GM19452 (cell line): Measurements from ENCODE around the gene RNF213.

ENCODE experiments used
- ATAC-seq: cut with Tn5 transposase; IDR thresholded peaks from one replicate; pipeline ENCODE4 v1.9.1; 2021; ENCODE audit not compliant: unreplicated experiment

The RNF213 gene

DNA sequence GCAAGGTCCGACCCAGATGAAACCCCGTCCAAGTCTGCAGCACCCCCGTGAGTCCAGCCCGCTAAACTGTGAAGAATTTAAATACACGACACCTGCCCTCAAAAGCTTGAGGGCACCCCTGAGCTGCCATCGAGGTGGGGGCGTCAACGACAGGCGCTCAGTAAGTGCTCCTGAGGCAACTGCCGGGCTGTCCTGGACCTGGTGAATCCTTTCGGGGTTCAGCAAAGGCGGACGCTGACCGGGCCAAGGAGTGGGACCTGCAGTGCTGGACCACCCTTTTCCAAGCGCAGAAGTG is 153.8 kb downstream of the RNF213 start:
- ATAC-seq, result no peak

DNA sequence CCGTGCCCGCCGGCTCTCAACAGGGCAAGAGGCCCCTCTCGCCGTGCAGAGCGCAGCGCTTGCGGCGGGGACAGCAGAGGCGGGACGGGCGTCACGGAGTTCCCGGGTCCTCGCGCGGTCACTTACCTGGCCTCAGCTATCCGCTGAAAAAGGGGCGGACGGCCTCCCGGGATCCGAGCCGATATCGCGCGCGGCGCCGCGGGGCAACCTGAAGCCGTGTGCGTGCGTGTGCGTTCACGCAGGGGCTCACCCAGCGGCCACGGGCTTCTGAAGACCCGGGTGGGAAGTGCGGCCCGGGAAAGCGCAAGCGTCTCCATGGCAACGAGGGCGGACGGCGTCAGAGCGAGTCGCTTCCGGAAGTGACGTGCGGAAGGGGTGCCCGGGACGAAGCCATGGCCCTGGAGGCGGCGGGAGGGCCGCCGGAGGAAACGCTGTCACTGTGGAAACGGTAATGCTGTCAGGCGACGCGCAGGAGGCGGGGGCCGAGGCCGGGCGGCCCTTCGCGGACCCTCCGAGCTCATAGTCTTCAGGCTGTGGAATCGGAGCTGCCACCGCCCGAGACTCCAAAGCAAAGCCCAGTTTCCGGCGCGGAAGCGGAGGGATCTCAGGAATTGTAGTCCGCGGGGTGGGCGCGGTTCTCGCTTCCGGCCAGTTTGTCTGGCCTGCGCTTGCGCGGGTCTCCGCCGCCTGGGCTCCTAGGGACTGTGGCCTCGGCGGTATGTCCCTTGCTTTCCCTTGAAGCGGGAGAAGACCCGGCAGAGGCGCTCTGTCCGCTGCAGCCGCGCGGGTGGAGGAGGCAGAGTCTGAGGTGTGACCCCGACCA is 154.4 kb downstream of the RNF213 start, which contains the start of gene ENDOV:
Gene ENDOV (plus strand): TSS at position 365 of the 823 bp plus-strand sequence. CDS start 28 bp downstream, at position 393.
- peak; percentile 91 for ATAC-seq

DNA sequence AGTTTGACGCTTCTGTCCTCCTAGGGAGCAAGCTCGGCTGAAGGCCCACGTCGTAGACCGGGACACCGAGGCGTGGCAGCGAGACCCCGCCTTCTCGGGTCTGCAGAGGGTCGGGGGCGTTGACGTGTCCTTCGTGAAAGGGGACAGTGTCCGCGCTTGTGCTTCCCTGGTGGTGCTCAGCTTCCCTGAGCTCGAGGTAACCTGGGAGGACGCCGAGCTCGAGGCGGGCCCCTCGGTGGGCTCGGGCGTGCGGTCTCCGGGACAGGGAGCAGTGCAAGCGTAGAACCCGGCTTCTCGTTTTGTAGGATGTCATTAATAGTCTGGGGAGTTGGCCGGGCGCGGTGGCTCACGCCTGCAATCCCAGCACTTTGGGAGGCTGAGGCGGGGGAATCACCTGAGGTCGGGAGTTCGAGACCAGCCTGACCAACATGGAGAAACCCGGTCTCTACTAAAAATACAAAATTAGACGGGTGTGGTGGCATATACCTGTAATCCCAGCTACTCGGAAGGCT is 155.0 kb downstream of the RNF213 start:
- ATAC-seq, result peak; percentile 22

DNA sequence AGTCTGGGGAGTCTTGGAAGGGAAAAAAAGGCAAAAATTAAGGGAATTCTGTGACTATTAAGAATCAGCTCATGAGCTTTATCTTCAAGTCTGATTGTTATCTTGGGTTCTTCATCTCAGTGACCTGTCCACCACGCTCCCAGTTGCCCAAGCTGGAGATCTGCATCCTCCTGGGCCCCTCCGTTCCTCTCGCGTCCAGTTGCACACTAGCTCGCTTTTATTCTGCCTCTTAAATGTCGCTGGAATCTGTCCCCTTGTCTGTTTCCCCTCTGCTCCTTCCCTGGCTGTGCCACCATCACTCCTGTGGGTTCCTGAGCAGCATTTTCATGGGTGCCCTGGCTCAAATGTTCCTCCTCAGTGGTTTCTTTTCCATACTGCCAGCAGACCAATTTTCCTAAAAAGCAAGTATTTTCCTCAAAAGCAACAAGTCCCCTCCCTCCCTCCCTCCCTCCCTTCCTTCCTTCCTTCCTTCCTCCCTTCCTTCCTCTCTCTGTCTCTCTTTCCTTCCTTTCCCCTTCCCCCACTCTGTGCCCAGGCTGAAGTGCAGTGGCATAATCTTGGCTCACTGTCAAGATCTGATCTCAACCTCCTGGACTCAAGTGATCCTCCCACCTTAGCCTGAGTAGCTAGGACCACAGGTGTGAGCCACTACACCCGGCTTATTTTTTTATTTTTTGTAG is 155.7 kb downstream of the RNF213 start:
- ATAC-seq, result no peak

DNA sequence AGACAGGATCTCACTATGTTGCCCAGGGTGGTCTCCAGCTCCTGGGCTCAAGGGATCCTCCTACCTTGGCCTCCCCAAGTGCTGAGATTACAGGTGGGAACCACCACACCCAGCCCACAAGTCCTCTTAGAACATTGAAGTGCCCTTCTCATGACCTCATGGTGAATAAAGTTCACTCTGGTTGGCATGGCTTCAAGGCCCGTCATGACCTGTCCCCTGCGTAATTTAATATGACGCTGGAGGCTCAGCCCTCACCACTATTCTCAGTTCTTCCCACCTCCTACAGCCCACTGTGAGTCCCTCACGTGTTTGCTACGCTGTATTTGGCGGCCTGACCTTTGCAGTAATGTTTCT is 156.3 kb downstream of the RNF213 start:
- ATAC-seq, result no peak

DNA sequence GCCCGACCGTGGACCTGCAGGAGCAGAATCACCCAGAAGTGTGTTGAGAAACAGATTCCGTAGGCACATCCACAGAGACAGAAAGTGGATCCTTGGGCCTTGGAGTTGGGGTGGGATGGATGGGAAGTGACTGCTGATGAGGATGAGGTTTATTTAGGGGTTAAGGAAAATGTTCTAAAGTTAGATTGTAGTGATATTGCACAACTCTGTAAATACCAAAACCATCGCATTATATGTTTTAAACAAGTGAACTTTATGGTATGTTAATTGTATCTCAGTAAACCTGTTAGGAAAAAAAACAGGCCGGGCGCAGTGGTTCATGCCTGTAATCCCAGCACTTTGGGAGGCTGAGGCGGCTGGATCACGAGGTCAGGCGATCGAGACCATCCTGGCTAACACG is 157.9 kb downstream of the RNF213 start:
- ATAC-seq, result no peak

DNA sequence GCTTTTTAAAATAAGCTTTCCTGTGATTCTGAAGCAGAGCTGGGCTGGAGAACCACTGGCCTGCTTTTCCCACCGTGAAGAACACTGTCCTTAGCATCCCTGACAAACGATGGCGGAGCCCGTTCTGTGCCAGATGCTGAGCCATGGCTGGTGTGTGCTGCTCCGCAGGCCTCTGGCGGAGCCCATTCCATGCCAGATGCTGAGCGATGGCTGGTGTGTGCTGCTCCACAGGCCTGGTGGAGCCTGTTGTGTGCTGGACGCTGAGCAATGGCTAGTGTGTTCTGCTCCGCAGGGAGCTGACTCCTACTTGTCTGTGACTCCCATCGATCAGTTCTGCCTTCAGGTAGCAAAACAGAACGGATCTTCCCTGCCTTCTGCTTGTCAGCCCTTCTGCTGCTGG is 158.6 kb downstream of the RNF213 start:
- no peak for ATAC-seq

DNA sequence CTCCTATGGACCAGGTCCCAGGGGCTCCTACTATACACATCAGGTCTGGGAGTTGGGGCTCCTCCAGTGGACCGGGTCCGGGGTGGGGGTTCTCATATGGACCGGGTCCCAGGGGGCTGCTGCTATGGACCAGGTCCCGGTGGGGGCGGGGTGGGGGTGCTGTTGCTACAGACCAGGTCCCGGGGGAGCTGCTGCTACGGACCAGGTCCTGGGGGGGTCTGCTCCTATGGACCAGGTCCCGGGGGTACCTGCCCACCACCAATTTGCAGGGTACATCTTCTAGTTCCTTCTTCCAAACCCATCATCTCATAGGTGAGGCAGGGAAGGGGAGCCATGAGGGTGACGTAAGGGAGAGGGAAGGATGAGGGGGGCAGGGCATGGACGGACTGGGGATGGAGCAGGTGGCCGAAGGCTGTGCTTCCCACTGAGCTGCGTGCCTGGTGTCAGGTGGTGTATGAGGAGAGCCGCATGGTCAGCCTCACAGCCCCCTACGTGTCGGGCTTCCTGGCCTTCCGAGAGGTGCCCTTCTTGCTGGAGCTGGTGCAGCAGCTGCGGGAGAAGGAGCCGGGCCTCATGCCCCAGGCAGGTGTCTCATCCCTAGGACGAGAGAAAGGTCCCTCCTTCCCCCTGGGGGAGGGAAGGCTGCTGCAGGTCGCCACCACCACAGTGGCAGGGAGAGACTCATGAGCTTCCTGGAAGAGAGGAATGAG is 160.9 kb downstream of the RNF213 start:
- no peak for ATAC-seq

DNA sequence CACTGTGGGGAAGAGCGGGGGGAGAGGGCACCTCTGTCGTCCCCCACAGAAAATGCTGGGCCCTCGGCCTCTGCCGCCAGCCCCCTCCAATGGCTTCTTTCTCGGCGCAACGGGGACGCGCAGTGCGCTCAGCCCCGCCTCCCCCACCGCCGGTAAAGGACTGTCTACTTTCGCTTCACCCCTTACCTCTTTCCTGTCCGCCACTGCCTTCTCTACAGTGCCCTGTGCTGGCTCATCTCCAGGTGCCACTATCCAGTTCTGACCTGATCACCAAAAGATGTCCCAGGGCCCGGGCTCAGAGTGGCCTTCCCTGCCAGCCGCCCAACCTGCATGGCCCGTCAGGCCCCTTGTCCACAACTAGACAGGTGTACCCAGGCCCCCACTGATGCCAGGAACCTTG is 161.6 kb downstream of the RNF213 start:
- ATAC-seq, result no peak

DNA sequence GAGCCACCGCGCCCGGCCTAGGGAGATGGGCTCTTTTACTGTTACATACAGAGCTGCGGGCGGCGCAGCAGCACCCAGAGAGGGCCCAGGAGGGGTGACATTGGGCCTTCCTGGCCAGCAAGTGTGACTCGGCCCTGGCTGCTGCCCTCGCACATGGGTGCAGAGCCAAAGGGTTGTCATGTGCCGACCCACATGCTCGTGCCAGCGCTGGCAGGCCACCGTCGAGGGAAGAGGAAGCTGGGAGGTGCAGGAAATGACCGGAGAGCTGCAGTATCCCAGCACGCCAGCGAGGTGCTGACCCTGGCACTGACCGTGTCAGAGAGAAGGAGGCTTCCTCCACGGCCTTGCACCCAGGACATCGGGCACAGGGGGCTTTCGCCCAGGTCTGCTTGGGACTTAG is 162.3 kb downstream of the RNF213 start:
- ATAC-seq, result no peak

DNA sequence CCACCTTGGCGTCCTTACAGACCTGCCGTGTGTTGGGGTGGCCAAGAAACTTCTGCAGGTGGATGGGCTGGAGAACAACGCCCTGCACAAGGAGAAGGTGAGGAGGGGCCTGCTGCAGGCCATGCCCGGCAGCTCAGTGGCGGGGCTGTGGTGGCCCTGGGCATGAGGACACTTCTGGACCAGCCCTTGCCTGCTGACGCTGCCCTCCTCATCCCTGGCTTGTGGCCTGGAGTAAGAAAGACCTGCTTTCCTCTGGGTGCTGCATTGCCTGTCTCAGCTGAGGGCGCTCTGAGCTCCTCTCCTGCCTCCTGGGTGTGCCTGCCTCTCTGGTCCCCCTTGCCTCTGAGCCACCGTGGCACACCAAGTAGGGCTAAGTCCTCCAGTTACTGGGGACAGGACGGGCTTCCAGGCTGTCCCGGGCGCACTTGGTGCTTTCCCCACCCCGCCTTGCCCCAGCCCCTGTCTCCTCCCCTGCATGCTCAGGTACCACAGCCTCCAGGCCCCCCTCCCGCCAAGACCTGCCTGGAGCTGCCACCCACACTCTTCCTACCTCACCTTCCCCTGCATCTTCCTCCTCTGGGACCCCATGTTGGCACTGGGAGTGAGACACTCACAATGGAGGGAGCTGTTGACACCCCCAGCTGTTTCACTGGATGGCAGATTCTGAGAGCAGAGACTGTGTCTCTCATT is 163.0 kb downstream of the RNF213 start:
- ATAC-seq, result no peak

DNA sequence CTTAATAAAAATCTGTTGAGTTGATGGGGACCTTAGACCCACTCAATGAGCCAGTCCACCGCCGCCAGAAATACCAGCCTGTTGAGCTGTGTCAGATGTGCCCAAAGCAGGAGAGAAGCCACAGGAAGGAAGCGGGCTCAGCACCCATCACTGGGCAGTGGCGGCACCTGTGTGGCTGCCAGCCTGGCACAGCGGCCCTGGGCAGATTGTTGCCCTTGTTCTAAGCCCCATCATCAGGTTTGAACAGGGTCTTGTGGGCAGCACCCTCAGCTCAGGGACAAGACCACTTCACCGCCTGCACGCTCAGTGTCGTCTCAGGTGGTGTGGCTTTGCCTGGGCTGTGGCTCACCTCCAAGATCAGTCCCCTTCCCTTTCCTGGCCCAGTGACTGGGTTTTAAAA is 163.6 kb downstream of the RNF213 start:
- ATAC-seq, result no peak

DNA sequence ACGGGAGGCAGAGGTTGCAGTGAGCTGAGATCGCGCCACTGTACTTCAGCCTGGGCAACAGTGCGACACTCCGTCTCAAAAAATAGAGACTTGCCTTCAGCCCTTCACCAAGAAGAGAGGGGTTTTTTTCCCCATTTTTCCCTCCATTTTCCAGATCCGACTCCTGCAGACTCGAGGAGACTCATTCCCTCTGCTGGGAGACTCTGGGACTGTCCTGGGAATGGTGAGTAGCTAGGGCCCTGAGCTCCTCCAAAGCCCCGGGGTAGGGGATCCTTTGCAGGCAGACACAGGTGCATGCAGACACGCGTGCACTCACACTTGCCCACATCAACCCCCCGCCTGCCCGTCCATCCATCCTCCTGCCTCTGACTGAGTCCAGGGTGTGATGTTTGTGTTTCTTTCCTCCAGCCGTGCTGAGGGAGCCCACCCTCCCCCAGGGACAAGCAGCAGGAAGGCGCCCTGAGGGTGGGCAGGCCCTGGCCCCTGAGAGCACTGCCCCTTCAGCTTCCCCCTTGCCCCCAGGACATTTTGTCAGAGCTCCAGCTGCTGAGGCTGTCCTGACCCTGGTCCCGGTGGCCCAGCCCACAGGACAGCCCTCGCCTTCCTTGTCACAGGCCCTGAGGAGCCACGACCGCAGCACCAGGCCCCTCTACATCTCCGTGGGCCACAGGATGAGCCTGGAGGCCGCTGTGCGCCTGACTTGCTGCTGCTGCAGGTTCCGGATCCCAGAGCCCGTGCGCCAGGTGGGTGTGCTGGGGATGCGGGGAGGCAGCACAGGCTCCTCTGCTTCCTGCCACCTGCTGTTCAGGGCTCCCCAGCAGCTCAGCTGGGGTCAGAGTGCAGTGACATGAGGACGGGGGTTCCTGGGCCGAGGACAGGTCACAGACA is 164.5 kb downstream of the RNF213 start:
- no peak for ATAC-seq

DNA sequence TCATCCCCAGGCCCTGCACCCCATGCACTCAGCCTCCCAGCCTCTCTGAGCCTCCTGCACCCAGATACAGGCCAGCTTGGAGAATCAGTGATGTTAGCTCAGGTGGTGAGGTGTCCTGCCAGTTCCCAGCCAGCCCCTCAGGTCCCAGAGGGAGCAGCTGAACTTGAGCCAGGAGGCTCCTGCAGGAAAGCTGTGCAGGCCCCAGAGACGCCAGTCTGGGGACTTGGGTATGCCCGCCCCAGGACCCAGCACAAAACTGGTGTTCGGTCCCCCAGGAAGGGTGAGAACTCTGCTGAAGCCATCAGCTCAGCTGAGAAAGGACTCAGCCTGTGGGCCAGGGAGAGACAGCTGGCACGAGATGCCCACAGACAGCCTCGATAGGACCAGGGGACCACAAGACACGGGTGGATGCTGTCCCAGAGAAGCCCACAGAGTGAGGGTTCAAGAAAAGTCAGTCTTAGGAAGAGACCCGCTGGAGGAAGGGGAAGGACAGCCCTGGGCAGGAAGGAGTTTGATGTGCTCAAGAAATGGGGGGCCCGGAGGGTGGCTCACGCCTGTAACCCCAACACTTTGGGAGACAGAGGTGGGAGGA is 165.3 kb downstream of the RNF213 start:
- ATAC-seq, result no peak

DNA sequence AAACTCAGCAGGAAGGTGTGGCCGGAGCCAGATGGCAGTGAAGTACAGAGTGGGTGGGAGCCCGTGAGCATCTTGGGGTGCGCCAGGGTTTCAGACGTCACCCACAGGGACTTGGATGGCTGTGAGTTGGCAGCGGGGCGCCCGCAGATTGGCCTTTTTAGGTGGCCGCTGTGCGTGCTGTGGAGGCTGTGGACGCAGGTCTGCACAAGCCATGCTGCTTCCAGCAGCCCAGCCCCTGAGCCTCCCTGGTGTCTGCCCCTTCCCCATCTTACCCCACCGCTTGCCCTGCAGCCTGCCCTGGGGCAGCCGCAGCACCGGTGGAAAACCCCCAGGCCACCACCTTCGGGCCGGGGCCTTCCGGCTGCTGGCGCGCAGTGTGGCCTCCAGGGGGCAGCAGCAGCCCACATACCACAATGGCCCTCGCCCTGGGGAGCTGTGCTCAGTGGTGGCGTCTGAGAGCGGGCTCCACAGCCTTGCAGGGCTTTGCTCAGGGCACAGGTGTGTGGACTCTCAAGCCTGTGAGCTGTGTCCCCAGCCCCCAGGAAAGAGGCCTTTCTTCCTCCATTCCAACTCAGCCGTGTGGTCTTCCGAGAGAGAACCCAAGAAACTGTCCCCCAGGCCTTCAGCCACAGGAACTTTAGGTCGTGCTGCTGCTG is 166.1 kb downstream of the RNF213 start:
- no peak for ATAC-seq

DNA sequence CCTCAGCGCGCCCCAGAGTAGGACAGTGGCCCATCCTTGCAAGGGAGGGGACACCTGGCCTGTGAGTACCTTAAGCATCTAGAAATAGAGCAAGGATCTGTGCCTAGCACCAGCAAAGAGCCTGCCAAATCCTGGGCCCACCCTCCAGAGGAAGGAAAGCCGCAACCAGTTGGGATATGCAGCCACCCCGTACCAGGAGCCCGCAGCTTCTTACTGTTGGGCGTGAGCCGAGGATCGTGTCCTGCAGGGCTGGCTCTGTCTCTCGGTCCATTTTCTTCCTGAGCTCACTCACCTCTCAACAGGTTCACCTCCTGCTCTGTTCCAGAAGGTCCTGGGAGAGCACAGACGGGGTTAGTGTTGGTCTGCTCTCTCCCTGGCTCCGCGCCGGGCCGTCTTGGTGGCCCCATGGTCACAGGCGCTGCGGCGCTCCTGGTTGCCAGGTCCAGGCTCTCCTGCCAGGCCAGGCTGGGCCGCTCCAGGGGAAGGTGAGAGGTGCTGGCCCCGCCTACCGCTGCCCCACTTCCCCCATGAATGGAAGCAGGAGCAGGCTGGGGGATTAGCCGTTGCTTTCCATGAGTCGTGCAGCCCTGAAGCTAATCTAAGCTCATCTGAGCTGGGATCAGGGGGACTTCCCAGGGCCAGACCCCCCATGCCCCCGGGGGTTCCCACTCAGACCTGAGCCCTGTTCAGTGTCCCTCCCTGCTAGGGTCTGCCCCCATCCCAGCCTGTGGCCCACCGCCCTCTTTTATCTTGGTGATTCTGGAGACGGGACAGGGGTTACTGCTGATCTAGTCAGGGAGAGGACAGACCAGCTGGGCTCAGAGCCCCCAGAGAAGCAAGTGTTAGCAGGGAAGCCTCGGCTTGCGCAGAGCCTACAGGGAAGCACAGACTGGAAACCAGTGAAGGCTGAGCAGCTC is 167.0 kb downstream of the RNF213 start:
- no peak for ATAC-seq

DNA sequence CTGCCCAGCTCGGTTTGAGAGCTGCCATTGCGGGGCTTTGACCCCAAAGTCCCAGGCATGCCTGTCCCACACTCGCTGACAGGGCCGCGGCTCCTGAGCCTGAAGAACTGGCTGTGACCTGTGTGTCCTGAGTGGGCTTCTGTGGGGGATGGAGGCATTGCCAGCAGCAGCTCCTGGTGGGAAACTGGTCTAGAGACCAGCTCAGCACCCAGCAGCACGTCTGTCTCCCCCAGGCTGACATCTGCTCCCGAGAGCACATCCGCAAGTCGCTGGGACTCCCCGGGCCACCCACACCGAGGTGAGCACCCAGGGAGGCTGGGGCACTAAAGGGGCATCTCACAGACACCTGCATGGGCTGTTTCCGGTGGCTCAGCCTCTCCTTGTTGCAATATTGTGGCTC is 167.7 kb downstream of the RNF213 start:
- no peak for ATAC-seq

DNA sequence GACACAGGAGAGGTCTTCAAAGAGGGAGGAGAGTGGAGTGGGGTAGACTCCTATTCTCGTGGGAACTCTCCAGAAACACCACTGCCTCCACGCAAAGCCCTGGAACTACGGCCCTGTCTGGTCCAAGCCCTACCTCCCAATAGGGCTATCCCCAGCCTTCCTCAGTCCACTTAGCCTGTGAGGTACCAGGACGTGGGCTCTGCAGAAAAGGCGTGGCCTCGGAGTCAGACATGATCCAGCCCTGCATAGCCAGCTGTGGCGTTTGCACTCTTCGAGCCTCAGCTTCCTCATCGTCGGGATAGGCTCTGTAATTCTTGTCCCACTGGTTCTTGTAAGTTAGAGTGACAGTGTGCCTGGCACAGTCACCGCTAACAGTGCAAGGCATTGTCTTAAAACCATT is 168.1 kb downstream of the RNF213 start:
- ATAC-seq, result no peak
